Loucy (cell line): ENCODE data around the gene OR7A5.

Source experiments
- H2AFZ ChIP-seq: fragments of 200-600 bp; sonication (generic); 2 replicates; pipeline ENCODE4 v1.6.0; 2016; ENCODE audit warnings: antibody characterized with exemption, mild to moderate bottlenecking, low read length, moderate library complexity
- H3F3A ChIP-seq: fragments of 200-600 bp; 2 replicates; pipeline ENCODE4 v1.6.0; 2016; ENCODE audit warnings: antibody characterized with exemption, low read depth, mild to moderate bottlenecking
- H3K27me3 ChIP-seq: fragments of 200-600 bp; sonication (generic); 2 replicates; pipeline ENCODE4 v1.6.1; 2014; ENCODE audit warnings: low read length, mild to moderate bottlenecking; ENCODE audit not compliant: insufficient read depth, poor library complexity, severe bottlenecking
- H3K36me3 ChIP-seq: fragments of 200-600 bp; sonication (generic); 2 replicates; pipeline ENCODE4 v1.6.1; 2016; ENCODE audit warnings: low read length; ENCODE audit not compliant: insufficient read depth
- H3K4me1 ChIP-seq: fragments of 200-600 bp; sonication (generic); 2 replicates; pipeline ENCODE4 v1.5.1; 2014; ENCODE audit warnings: low read length, mild to moderate bottlenecking; ENCODE audit not compliant: insufficient read depth, poor library complexity, severe bottlenecking
- H3K4me2 ChIP-seq: fragments of 200-600 bp; sonication (generic); 2 replicates; pipeline ENCODE4 v1.6.0; 2014; ENCODE audit warnings: antibody characterized with exemption, low read length, low read depth, mild to moderate bottlenecking; ENCODE audit not compliant: poor library complexity, severe bottlenecking
- H3K4me3 ChIP-seq: fragments of 200-600 bp; sonication (generic); 2 replicates; pipeline ENCODE4 v1.5.1; 2014; ENCODE audit warnings: low read length, mild to moderate bottlenecking, mixed read lengths; ENCODE audit not compliant: poor library complexity, severe bottlenecking
- H3K79me2 ChIP-seq: fragments of 200-600 bp; sonication (generic); 2 replicates; pipeline ENCODE4 v1.6.1; 2014; ENCODE audit warnings: low read length; ENCODE audit not compliant: insufficient read depth
- H3K9ac ChIP-seq: fragments of 200-600 bp; sonication (generic); 2 replicates; pipeline ENCODE4 v1.6.0; 2014; ENCODE audit warnings: mild to moderate bottlenecking, low read depth, low read length, moderate library complexity; ENCODE audit not compliant: poor library complexity, severe bottlenecking
- H3K9me2 ChIP-seq: fragments of 200-600 bp; sonication (generic); replicated peaks from 2 replicates; pipeline ENCODE4 v1.6.1; 2016; ENCODE audit warnings: low read depth, low read length, mixed read lengths
- H3K9me3 ChIP-seq: fragments of 200-600 bp; sonication (generic); 2 replicates; pipeline ENCODE4 v1.6.1; 2014; ENCODE audit warnings: mild to moderate bottlenecking, antibody characterized with exemption, low read length, low read depth; ENCODE audit not compliant: insufficient read depth
- H4K20me1 ChIP-seq: fragments of 200-600 bp; sonication (generic); 2 replicates; pipeline ENCODE4 v1.6.0; 2014; ENCODE audit warnings: antibody characterized with exemption, low read length, mild to moderate bottlenecking; ENCODE audit not compliant: insufficient read depth, poor library complexity, severe bottlenecking
- EZH2phosphoT487 ChIP-seq: fragments of 200-600 bp; IDR thresholded peaks from 2 replicates; pipeline ENCODE4 v1.6.1; 2018; ENCODE audit warnings: antibody characterized with exemption, mild to moderate bottlenecking, moderate library complexity, borderline replicate concordance
- TF ChIP-seq, protein P1 (sequence below): fragments of 200-600 bp; sonication (generic); conservative IDR thresholded peaks from 2 replicates; pipeline ENCODE4 v1.5.1; 2014; ENCODE audit warnings: mild to moderate bottlenecking, antibody characterized with exemption, low read length

The OR7A5 gene

DNA sequence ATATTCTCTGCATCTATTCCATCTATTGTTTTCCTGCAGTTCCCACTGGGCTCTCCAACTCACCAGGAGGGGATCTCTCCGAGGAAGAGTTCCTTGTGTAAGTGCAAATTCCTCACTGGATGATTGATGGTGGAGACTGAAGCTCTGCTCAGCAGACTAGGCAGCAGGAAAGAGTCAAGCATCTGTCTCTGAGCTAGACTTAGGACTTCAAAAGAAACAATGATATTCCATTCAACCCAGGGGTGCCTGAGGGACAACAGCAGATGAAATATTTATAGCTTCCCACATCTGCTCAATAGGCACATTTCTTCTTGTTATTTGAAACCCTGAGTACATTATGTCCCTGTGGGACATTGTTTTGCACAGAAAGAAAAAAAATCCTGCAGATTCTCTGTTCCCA is at the start of gene OR7A5, which contains the start of gene OR7C1:
TSS of gene OR7A5 (minus strand) at position 175 of the 400 bp plus-strand sequence. CDS start 6,944 bp downstream, outside the sequence.
TSS of gene OR7C1 (minus strand) at position 175 of the 400 bp plus-strand sequence. CDS start 35,049 bp downstream, outside the sequence.
- no peaks in the 10 kb centered on the region for H3K4me1 ChIP-seq
- no peaks in the 10 kb centered on the region for H3K9me3 ChIP-seq
- no peak within 1 kb of the TSS for H3K9ac ChIP-seq
- H3K79me2 ChIP-seq: no peaks in the 10 kb centered on the region
- H3K4me2 ChIP-seq: no peak within 1 kb of the TSS
- H3K27me3 ChIP-seq: no peaks in the 10 kb centered on the region
- no peak within 1 kb of the TSS for H3K4me3 ChIP-seq
- H2AFZ ChIP-seq: no peak within 1 kb of the TSS
- no peaks in the 10 kb centered on the region for H4K20me1 ChIP-seq
- no peaks in the 10 kb centered on the region for H3K36me3 ChIP-seq
- no peak for TF ChIP-seq EZH2phosphoT487
- TF ChIP-seq, protein P1, sequence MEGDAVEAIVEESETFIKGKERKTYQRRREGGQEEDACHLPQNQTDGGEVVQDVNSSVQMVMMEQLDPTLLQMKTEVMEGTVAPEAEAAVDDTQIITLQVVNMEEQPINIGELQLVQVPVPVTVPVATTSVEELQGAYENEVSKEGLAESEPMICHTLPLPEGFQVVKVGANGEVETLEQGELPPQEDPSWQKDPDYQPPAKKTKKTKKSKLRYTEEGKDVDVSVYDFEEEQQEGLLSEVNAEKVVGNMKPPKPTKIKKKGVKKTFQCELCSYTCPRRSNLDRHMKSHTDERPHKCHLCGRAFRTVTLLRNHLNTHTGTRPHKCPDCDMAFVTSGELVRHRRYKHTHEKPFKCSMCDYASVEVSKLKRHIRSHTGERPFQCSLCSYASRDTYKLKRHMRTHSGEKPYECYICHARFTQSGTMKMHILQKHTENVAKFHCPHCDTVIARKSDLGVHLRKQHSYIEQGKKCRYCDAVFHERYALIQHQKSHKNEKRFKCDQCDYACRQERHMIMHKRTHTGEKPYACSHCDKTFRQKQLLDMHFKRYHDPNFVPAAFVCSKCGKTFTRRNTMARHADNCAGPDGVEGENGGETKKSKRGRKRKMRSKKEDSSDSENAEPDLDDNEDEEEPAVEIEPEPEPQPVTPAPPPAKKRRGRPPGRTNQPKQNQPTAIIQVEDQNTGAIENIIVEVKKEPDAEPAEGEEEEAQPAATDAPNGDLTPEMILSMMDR: no peak
- no peaks in the 10 kb centered on the region for H3K9me2 ChIP-seq
- H3F3A ChIP-seq: no peaks in the 10 kb centered on the region

DNA sequence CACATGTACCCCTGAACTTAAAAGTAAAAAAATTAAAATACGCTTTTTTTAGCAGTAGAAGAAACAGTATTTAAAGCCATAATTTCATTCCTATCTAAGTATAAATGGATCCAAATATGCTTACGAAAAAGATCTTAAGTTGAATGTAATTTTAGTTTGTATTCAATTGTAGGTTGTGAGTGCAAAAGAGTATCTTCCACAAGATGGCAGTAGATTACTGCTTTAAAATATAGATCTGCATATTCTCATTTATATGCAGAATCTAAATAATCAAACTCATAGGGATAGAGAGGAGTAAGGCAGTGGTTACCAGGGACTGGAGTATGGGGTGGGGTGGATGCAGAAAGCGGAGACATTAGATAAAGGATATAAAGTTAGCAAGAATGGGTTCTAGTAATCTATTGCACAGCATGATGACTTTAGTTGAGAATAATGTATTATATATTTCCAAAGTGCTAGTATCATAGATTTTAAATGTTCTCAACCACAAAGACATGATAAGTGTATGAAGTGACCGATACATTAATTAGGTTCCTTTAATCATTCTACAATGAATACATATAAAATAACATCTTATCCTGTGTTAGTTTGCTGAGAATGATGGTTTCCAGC is 36.7 kb upstream of the OR7A5 start:
- Histone ChIP-seq H3K4me3 (no peak overlapping the region), H3K9ac (no peak overlapping the region), H3K4me2 (no peak overlapping the region), H3K36me3 (no peaks in the 10 kb centered on the region), H3K4me1 (no peaks in the 10 kb centered on the region), H3K9me2 (no peaks in the 10 kb centered on the region), H3K27me3 (no peaks in the 10 kb centered on the region), H3F3A (no peaks in the 10 kb centered on the region), H4K20me1 (no peaks in the 10 kb centered on the region), H3K9me3 (no peaks in the 10 kb centered on the region), H3K79me2 (no peaks in the 10 kb centered on the region), H2AFZ (no peak overlapping the region)
- TF ChIP-seq, protein P1: peak; percentile 76
- no peak for TF ChIP-seq EZH2phosphoT487

DNA sequence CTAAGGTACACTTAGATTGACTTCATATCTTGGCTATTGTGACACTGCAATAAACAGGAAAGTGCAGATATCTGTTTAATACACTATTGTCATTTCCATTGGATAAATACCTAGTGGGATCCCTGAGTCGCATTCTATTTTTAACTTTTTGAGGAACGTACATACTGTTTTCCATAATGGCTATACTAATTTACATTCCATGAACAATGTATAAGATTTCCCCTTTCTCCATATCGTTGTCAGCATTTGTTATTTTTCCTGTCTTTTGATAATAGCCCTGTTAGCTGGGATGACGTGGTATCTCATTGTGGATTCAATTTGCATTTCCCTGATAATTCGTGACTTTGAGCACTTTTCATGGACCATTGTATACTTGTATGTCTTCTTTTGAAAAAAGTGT is 33.5 kb upstream of the OR7A5 start:
- no peak for TF ChIP-seq EZH2phosphoT487
- TF ChIP-seq, protein P1: no peak
- H3K9ac ChIP-seq: no peak overlapping the region
- H3K4me3 ChIP-seq: no peak overlapping the region
- H3K4me2 ChIP-seq: no peak overlapping the region
- no peaks in the 10 kb centered on the region for H3K36me3 ChIP-seq
- H3K27me3 ChIP-seq: no peaks in the 10 kb centered on the region
- H3F3A ChIP-seq: no peaks in the 10 kb centered on the region
- H2AFZ ChIP-seq: no peak overlapping the region
- H3K9me3 ChIP-seq: no peaks in the 10 kb centered on the region
- H4K20me1 ChIP-seq: no peaks in the 10 kb centered on the region
- H3K79me2 ChIP-seq: no peaks in the 10 kb centered on the region
- H3K4me1 ChIP-seq: no peaks in the 10 kb centered on the region
- no peaks in the 10 kb centered on the region for H3K9me2 ChIP-seq
